DMS79 (cell line): ENCODE measurements around the gene GDPD5.

Experiments
- DNase-seq: peaks from one replicate; lab custom pipeline; 2025; lab: John Stamatoyannopoulos, UW

The GDPD5 gene

GRCh38 chr11:75445315-75445953 is 80.3 kb downstream of the GDPD5 start:
- no peak for DNase-seq

- DNase-seq: no peak
Observed at GRCh38 chr11:75443043-75443442, 82.7 kb downstream of the GDPD5 start.

GRCh38 chr11:75442161-75442885 is 83.4 kb downstream of the GDPD5 start:
- no peak for DNase-seq

GRCh38 chr11:75441804-75442132 is 84.0 kb downstream of the GDPD5 start:
- DNase-seq: no peak

- no peak for DNase-seq
Observed at GRCh38 chr11:75440960-75441803, 84.6 kb downstream of the GDPD5 start.

- DNase-seq: no peak
Observed at GRCh38 chr11:75439495-75440120, 86.1 kb downstream of the GDPD5 start.

- DNase-seq: no peak
Observed at GRCh38 chr11:75439026-75439425, 86.7 kb downstream of the GDPD5 start.

GRCh38 chr11:75437966-75438659 is 87.6 kb downstream of the GDPD5 start:
- no peak for DNase-seq

GRCh38 chr11:75436806-75437205 is 88.9 kb downstream of the GDPD5 start:
- no peak for DNase-seq

GRCh38 chr11:75435571-75435925 is 90.2 kb downstream of the GDPD5 start:
- DNase-seq: no peak

- no peak for DNase-seq
Observed at GRCh38 chr11:75434886-75435570, 90.7 kb downstream of the GDPD5 start.

GRCh38 chr11:75434051-75434450 is 91.7 kb downstream of the GDPD5 start:
- DNase-seq: no peak

- DNase-seq: no peak
Observed at GRCh38 chr11:75433443-75433842, 92.3 kb downstream of the GDPD5 start.

GRCh38 chr11:75432911-75433321 is 92.8 kb downstream of the GDPD5 start, which contains the start of gene KLHL35:
Gene KLHL35 (minus strand): TSS chr11:75433203. CDS start chr11:75430629, 2,574 bp downstream.
- DNase-seq: peak; percentile 57

- DNase-seq: no peak
Observed at GRCh38 chr11:75431533-75432525, 93.9 kb downstream of the GDPD5 start.

GRCh38 chr11:75430714-75431532 is 94.8 kb downstream of the GDPD5 start:
- no peak for DNase-seq

GRCh38 chr11:75429902-75430713 is 95.6 kb downstream of the GDPD5 start:
- DNase-seq: peak; percentile 76

GRCh38 chr11:75429641-75429901 is 96.2 kb downstream of the GDPD5 start:
- no peak for DNase-seq
